DMS153 treated with DMSO at 0.1 percent for 48 hours (cell line): Measurements from ENCODE around the gene HOXA2.

Source experiments
- DNase-seq: peaks from one replicate; lab custom pipeline; 2025; ENCODE audit not compliant: unreplicated experiment; lab: John Stamatoyannopoulos, UW

The HOXA2 gene

GRCh38 chr7:27141923-27142579 lies 39.6 kb upstream of the HOXA2 start:
- no peak for DNase-seq

GRCh38 chr7:27141137-27141922 lies 38.8 kb upstream of the HOXA2 start:
- no peak for DNase-seq

DNA sequence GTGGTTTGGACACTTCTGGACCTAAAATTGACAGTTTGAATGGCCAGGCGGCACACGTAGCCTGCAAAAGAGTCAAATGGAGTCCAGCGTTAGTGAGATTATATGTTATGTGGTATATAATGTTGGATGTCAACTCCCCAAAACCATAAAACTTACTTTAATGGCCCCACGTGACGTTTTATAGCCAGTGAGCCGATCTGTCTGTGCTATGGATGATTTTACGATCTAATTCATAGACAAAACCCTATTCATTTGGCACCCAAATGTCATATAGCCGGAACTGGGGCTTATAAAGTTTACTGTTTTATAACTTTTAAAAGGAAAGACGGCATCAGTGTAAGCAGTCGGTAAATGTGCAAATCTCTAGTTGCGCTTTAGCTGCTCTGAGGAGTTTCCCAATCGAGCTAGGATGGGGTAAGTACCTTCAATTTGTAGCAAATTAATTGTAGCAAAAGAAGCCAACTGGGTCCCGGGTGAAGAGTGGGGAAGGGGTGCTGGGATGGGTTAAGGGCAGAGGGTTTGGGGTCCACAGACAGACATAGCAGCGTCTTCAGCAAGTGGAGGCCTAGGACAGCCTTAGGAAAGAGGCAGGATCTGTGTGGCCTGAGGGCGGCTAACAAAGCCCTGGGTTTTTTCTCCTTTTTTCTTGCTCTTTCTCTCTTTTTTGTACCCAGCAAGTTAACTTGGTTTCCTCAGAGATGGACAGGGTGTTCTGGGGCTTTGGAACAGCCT lies 37.8 kb upstream of the HOXA2 start:
- no peak for DNase-seq

GRCh38 chr7:27139334-27140125 lies 37.0 kb upstream of the HOXA2 start:
- no peak for DNase-seq

DNA sequence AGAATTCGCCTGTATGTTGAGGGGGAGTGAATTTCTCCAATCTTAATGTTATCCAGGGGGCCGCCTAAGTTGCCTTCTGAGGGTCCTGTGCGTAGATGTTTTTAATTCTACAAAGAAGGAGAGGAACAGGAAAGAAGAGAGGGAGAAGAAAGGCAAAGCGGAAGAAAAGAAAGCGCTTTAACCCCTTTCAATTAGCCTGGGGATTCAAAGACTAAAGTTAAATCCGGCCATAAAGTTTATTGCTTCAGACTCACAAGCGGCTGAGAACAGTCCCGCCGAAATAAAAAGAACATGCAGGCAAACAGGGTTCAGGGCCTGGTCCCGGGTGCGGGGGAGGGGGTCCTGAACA lies 36.5 kb upstream of the HOXA2 start:
- DNase-seq, result no peak

GRCh38 chr7:27138472-27138871 lies 36.0 kb upstream of the HOXA2 start:
- no peak for DNase-seq

DNA sequence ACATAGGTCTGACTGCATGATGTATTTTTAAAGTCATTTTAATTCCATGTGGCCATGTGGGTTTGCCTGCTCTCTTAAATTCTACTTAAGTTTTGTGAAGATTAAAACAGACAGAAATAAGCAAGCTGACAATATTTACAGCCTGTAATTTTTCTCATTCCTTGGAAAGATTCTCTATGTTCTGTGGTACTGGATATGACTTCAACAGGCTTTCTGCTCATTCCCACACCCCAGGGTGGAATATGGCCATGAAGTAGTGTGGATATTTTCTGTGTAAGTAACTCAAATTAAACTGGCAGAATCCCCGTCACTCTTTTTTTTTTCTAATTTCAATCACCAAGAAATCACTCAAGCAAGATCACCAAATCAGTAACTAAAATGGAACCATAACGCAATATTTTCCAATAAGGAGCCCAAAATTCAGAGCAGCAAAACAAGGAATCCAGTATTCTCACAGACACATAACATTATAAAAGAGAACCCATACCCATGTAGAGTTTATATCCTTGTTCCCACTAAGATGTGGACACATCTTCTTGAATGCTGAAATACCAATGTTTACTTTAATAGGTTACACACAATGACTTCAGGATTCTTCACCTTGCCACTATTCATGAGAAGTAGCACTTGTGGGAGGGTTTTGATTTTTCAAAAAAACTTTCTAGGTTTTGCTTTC lies 35.3 kb upstream of the HOXA2 start:
- DNase-seq, result no peak

DNA sequence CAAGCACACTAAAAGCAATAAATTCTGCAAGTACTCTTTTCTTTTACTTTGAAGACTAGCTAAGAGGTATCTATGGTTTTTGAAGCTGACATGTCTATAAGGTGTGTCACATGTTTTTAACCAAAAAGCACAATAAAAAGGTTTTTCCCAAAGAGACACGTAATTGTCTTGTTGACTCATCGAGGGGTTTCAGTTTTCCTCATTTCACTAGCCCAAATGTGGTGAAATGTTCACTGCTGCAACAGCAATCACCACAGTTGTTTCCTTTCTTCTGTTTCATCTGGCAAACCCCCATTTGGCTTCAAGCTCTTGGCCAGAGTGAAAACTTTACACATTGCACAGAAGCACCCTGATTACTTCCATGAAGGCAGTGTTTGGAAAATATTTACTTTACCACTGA lies 31.9 kb upstream of the HOXA2 start:
- no peak for DNase-seq

- DNase-seq, result no peak
These were observed 31.1 kb upstream of the HOXA2 start for GRCh38 chr7:27133409-27134231.

GRCh38 chr7:27132978-27133377 lies 30.5 kb upstream of the HOXA2 start:
- DNase-seq, result no peak

DNA sequence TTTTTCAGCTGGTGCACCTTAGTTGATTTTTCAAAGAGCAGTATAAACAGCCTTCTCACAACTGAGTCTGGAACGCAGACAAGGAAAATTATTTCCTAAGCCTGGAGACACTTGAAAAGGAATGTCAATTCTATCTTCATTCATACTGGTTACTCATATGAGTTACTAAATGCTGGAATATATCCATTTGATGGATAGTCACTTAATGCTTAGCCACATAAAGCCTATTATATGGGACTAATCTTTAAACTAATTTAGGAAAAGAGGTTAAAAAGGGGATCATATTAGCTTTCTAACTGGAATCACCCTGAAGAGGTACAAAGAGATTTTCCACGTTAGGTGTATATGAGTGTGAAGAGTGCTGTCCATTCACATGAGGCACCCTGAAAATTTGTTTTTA lies 29.7 kb upstream of the HOXA2 start:
- DNase-seq, result no peak

DNA sequence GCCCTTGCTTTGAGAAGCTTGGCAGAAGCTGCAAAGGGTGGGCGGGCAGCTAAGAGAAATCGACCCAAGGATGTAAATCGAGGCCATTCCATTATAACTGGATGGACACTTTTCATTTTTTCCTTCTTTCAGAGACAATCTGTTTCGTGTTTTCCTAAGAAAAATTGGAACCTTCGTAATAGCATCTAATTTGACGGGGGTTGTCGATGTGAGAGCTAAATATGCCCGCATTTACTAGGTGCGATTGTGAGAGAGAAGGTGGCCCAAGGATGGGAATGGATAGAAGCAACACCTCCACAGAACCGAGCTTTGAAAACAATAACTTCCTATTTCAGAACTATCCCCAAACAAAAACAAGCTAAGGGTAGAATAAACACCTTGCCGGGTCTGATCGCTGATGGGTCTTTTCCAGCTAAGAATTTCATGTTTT lies 28.9 kb upstream of the HOXA2 start:
- no peak for DNase-seq

GRCh38 chr7:27130540-27131389 lies 28.3 kb upstream of the HOXA2 start, which contains the start of gene HOXA4:
TSS of gene HOXA4 (minus strand) at chr7:27130757. CDS start at chr7:27130733, 24 bp downstream.
- no peak for DNase-seq

- DNase-seq, result no peak
These were observed 27.5 kb upstream of the HOXA2 start for GRCh38 chr7:27129729-27130539.

GRCh38 chr7:27128776-27129728 lies 26.6 kb upstream of the HOXA2 start:
- DNase-seq, result no peak

GRCh38 chr7:27128034-27128433 lies 25.6 kb upstream of the HOXA2 start:
- no peak for DNase-seq
